Kidney capillary endothelial cell (primary cell): ENCODE results near the gene ZNF628.

Experiments
- DNase-seq: peaks from one replicate; pipeline ENCODE4 v3.0.0-alpha.2; 2018; ENCODE audit warnings: low spot score

Gene ZNF628

DNA sequence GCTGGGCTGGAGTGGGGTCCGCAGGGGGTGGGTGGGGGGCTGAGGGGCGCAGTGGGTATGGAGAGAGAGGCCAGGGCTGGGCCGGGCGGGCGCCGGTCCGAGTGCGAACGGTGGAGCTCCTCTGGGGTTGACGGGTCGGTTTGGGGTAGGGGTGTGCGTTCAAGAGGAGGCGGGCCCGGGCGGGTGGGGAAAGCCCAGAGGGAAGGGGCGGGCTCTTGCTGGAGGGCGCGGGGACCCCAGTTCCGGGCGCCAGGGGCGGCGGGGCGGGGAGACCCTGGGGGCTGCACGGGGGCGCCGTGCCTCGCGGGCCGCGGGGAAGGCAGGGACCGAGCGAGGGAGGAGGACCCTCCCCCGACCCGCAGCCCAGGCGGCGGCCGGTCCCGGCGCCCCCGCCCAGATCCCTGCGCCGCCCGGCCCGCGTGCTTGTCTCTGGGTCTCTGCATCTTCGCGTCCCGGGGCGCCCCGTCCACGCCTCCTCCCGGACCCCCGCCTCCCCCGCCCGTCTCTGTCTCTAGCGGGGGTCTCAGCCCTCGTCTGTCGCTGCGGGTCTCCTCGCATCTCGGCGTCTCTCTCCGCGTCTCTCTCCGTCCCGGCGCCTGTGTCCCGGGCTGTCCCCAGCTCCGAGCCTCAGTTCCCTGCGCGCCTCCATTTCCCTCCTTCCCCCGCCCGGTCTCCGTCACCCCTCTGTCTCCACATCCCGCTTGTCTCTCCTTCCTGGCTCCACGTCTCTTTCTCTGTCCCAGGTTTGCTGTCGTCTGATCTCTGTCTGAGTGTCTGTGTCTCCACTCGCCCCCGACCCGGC lies 25.1 kb upstream of the ZNF628 start:
- no peak for DNase-seq

DNA sequence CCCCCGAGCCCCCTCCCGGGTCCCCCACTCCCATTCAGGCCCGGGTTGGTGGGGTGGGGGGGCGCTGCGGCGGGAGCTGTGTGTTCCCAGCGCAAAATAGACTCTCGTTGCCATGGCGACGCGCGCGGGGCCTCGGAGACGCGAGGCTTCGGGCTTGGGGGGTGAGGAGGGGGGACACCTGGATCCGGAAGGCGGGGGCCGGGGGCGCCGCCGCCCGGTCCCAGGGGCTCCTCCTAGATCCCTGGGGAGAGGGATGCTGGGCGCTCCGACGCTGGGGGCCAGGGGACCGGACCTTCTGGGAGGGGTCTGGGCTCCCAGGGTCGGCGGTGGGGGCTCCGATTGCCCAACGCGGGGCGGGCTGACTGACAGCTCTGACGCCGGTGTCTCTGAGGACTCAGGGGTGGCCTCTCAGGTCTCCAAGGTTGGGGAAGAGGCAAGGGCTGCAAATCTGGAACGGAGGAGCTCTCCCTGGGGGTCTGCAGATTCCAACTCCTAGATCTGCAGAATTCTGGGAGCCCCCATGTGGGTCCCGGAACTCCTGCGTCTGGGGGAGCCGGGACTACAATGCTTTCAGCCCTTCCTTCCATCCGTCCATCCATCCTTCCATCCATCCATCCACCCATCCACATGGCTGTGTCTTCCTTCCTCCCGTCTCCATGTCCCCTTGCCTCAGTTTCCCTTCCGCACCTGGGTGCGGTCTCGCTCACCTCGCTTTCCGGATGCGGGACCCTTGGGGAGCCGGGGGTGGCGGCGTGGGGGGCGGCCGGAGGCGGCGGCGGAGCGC lies 24.3 kb upstream of the ZNF628 start:
- no peak for DNase-seq

DNA sequence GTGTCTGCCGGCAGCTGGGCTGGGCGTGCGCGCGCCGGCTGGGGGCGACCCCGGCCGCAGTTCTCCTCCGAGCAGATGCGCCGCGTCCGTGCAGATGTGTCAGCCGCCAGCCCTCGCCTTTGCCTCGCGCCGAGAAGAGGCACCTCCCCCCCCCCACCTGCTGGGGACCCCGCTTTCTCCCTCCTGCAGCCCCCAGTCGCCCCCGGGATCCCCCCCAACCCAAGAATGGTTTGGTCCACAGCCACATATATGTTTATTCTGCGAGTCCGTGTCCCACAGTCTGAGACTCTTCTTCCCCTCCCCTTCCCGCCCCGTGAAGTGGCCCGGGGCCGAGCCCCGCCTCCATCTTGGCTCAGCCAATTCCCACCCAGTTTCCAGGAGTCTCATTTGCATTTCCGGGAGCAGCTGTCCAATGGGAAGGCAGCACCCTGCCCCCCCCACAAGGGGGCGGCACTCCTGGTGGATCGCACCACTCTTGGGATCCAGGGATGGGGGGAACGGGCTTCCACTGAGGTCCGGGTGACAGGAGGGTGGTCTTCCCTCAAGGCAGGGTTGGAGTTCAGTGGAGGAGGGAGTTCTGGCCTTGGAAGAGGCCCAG lies 23.6 kb upstream of the ZNF628 start:
- peak; percentile 50 for DNase-seq

DNA sequence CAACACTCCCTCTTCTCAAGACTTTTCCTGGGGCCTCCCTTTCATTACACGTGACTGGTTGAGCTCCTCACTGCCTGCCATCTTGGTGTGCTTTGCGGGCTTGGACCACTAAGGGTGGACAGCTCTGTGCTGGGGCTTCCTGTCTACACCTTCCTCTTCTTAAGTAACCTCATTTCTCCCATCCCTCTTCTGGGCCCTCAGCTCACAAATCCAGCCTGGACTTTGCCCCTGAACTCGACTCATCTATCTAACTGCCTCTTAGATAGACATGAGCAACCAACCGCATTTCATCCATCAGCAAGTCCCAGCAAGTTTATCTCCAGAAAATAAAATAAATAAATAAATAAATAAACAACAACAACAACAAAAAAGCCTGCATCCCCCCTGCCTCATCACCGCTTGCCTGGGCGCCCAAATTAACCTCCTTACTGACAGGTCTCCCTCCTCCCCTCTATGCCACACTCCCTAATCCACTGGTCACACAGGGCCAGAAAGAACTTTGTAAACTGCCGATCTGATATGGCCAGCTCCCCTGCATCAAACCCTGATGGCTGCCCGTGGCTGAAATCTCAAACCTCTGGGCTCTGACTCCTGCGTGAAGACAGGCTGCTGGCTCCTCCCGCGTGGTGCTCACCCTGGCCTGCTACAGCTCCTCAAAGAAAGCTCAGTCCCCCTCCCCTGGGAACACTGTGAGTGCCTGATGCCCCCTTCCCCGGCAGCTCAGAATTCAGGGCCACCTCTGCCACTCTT lies 22.7 kb upstream of the ZNF628 start:
- no peak for DNase-seq

DNA sequence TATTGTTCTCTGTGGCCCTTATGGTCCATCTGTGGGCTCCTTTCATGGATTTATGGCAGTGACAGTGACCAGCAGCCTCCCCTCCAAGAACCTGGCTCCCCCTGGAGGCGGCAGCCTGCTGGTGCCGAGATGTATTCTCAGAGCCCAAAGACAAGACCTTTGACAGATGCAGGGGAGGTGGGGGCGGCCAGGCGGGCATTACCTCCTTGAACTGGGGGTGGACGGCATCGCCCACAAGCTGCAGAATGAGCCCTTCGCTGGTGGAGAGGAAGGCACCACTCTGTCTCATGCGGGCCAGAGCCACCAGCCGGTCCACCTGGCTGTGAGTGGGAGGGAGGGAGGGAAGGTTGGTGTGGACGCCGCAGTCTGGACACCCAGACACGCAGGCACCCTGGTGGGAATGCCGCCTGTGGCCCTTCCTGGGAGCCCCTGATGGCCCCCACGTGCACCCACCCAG lies 21.6 kb upstream of the ZNF628 start:
- DNase-seq = peak; percentile 59

DNA sequence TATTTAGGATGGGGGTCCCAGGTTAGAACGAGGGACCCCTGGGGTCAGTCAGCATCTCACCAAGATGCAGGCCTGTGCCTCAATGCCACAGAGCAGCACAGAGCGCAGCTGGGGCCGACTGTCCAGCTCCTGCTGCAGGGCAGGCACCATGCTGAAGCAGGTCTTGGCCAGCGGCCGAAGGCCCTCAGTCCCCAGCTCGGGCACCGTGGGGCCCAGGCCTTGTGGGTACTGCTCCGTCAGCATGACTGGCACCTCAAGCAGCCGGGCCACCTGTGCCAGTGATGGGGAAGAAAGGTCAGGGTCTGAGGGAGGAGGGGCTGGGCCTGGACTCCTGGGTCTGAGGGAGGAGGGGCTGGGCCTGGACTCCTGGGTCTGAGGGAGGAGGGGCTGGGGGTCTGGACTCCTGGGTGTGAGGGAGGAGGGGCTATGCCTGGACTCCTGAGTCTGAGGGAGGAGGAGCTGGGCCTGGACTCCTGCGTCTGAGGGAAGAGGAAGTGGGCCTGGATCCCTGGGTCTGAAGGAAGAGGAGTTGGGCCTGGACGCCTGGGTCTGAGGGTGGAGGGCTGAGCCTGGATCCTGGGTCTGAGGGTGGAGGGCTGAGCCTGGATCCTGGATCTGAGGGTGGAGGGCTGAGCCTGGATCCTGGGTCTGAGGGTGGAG lies 20.7 kb upstream of the ZNF628 start:
- no peak for DNase-seq

DNA sequence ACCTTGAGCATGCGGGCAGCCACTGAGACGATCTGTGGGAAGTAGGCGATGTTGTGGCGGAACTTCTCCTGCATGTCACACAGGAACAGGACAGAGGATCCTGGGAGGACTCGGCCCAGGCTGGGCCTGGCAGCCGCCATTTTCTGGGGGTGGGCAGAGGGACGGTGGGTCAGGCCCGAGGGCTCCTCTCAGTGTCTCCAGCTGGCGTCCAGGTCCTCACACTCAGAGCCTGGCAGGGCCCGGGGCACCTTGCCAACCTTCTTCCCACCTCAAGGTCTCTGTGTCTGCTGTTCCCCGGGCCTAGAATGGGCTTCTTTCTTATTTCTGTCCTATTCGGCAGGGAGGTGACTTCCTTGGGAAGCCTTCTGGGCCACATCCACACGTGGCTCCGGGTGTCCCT lies 20.1 kb upstream of the ZNF628 start:
- no peak for DNase-seq

DNA sequence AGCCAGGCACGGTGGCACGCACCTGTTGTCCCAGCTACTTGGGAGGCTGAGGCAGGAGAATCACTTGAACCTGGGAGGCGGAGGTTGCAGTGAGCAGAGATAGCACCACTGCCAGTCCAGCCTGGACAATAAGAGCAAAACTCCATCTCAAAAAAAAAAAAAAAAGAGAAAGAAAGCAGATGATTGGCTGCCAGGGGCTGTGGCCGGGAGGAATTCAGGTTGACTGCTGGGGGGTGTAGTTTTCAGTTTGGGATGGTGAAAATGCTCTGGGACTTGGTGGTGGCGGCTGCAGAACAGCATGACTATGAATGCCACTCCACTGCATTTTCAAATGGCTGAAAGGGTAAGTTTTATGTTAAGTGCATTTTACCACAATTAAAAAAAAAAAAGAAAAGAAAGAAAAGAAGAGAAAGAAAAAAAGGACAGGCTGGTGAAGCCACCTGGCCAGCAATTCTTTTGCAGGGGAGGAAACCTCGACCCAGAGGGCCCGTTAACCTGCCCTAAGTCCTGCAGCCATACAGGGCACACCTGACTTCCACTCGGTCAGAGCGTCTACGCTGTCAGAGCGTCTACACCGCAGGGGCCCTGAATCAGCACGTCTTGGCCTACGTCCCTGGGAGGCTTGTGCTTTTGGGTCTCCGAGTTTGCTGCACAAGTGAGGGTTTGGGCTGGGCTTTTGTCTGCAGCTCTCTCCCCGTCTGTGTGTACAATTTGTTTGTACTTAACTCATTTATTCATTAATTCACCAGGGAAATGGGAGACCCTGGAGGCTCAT lies 18.5 kb upstream of the ZNF628 start:
- no peak for DNase-seq

DNA sequence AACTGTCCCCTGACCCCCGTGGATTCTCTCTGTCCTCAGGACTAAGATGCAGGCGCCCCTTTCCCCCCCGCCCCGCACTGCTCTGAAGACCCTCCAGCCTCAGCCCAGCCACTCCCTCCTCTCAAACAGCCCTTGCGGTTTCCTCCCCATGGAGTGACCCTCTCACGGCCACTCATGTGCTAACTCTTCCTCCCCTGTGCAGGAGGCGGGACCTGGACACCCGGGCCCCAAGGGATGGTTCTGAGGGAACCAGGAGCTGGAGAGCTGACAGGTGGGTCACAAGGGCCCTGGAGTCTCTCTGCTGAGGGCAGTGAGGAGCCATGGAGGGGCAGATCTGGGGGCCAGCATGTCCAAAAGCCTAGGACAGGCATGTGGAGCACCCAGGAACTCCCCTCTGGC lies 16.9 kb upstream of the ZNF628 start:
- DNase-seq = no peak

DNA sequence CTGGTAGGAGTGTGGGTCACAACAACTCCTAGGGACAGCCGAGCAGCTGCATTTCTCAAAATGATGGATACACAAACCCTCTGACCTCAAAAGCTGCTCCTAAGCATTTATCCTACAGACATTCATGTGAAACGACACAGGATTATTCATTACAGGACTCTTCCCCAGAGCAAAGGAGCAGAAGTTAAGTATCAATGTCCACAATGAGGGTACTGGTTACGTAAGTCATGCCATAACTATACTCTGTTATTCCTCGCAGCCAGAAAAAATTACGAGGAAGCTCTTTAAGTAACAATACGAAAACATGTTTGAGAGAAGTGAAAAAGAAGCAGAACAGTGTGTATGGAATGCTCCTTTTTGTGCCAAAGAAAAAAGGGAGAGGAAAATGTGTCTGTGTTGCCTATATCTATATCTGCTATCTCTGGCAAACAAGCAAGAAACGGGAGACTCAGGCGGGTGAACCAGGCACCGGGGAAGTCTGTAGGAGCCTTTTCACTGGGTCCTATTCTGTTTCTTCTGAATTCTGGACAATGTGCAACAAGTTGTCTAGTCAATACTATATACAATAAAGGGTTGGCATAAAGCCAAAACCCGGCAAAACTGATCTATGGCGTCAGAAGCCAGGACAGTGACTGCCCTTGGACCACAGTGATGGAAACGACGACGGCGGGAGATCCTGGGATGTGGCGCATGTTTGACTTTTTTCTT lies 16.3 kb upstream of the ZNF628 start:
- DNase-seq = no peak

DNA sequence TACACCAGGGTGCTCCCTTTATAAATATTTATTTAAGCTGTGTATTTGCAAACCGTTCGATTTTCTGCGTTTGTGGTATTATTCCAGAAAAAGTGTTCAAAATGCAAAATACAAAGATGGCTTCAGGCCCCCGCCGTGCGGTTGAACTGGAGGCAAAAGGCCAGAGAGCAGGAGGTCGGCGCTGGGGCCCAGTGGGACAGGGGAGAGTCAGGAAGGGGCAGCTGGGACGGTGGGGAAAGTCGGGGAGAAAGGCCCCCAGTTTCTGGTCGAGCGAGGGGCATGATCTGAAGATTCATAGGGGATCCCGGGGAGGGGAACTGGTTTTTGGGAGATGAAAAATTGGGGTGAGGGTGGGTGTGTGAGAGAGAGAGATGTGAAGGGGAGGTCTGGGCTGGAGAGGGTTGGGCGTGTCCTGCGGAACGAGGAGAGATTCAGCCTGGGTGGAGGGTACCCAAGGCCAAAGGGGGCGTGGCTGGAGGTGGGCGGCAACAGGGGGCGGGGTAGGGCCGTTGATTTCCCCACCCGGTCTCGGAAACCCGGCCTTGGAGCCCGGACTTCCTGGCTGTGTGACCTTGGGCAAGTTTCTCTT lies 15.7 kb upstream of the ZNF628 start:
- no peak for DNase-seq

DNA sequence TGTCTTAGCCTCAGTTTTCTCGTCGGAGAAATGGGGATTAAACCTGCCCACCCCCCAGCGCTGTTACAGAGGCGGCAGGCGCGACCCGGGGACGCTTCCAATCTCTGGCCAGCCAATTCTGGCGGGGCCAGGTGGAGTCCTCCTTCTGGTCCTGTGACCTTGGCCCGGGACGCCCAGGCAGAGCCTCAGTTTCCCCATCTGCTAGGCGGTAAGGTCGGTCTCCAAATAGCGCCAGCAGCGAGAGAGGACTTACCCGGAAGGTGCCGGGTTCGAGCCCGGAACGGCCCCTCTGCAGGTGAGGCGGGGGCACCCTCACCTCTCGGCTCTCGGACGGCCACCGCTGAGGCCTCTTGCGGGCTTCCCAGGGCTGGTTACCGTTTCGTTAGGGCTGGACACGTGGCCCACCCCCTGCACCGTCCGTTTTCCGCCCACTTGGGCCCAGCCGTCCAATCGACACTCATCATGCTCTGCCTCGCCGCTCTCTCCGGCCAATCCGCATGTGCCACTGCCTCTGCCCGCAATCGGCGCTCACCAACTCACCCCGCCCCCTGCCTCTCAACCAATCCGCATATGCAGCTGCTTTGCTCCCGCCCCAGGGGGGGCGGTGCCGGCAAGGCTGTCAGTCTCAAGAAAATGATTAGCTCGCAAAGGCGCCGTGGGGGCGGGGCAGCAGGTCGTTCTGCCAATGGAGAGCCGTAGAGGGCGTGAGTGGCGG lies 15.0 kb upstream of the ZNF628 start, which contains the start of gene ISOC2:
Gene ISOC2 (minus strand): TSS at position 384 of the 715 bp plus-strand sequence. CDS start 5,156 bp downstream, outside the sequence.
- DNase-seq = peak; percentile 100

DNA sequence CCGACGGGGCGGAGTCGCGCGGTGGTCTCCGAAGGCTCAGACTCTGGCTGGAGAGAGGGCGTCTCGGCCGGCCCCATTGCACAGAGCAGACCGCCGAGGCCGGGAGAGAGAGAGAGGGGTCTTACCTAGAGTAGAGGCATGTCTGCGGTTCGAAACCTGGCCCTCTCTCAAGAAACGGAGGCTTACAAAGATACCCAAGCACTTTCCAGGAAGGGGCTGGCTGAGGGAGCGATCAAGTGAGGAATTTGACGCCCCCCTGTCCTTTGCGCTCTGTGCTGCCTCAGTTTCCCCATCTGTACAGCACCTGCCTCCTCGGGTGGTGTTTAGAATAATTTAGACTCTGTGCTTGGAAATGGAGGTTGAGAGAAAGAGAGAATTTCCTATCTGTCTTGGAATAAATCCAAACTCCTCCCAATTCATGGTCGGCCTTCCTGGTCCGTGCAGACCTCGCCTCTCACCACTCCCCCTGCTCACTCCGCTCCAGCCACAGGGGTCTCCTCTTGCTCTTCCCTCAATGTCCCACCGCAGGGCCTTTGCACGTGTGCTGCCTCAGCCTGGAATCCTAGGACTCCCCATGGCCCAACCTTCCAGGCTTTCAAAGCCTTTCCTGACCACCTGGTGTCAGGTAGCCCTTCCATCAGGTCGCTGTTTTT lies 14.3 kb upstream of the ZNF628 start:
- DNase-seq = peak; percentile 36

DNA sequence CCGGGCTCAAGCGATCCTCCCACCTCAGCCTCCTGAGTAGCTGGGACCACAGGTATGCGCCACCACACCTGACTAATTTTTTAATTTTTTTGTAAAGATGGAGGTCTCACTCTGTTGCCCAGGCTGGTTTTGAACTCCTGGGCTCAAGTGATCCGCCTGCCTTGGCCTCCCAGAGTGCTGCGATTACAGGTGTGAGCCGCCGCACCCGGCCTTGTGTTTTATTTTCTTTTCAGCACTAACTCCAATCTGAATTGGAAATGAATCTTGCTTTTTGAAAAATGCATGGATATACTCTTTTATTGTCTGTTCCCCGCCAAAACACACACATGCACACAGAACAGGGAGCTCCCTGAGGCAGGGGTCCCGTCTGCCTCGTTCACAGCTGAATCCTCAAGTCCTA lies 13.7 kb upstream of the ZNF628 start:
- DNase-seq = no peak

DNA sequence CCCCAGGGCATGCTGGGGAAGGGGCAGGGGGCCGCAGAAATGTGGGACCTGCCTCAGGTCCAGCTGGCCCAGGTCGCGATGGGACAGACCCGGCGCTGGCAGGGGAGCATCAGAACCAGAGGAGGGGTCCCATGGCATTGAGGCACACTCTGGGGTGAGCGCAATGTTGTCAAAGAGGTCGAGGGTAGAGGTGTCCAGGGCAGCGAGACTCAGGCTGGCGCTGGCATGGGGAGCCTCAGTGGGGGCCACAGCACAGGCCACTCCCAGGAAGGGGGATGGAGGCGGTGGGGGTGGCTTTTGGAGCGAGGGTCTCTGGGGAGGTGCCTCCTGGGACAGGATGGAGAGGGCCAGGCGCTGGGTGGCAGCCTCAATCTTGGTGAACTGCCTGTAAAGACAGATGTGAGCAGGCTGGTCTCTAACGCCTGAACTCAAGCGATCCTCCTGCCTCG lies 12.8 kb upstream of the ZNF628 start:
- no peak for DNase-seq

DNA sequence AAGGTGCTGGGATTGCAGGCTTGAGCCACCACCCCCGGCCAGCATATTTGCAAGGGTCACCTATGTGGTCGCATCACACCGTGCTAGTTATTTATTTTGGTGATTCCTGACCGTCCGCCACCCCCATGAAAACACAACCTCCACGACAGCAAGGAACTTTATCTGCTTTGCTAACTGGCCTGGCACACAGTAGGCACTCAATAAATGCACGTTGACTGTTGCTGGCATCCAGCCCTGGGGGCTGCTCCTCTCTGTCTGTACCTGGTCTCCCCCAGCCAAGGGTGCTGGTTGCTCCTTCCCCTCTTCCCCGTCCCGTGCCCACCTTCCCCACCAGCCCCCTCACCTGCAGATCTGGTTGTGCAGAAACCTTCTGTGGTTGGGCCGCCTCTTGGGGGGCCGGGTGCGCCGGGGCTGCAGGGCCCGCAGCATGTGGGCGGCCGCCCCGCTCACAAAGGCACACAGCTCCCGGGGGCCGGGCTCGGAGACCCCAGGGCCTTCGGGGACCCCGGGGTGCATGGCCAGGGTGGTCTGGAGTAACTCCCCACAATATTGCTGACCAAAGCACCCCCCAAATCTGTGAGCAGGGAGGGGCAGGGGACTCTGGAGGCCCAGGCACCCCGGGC lies 12.3 kb upstream of the ZNF628 start:
- DNase-seq = no peak

DNA sequence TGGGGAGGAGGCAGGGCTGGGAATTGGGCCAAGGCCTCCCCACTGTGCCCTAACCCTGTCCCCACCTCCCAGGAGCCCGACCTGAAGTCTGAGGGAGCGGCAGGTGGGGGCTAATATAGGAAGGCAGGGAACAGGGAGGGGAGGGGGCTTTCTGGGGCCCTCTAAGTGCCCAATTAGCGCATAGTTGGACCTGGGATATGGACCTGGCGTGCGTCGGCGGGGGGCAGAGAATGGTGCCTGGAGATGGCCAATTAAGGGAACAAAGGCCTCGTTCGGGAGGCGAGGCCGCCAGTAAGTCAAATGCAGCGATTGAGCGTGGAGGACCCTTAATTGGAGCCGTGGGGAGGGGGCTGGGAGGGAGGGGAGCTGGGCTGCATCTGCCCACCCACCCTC lies 11.8 kb upstream of the ZNF628 start, which contains the start of gene C19orf85:
Gene C19orf85 (minus strand): TSS at position 90 of the 393 bp plus-strand sequence. CDS start 197 bp downstream, outside the sequence.
- DNase-seq = no peak
